H1 (cell line): ENCODE data around the gene KRT32.

Experiments used
- CTCF ChIP-seq, 3 experiments: IDR thresholded peaks; 1 replicate in 2 of 3; 2 replicates in 1 of 3; pipeline versions ENCODE4 v1.5.1 to v1.6.1; 2011; ENCODE audit warnings: low read length in 3 of 3, mild to moderate bottlenecking in 3 of 3, inconsistent platforms in 2 of 3, low read depth in 1 of 3, moderate library complexity in 1 of 3; ENCODE audit not compliant: insufficient read depth in 1 of 3; ENCODE audit errors: control extremely low read depth in 1 of 3
- KDM1A ChIP-seq: fragments of 200-600, 300-600 bp; sonication (generic); IDR thresholded peaks from 2 replicates; pipeline ENCODE4 v1.7.1; 2016; ENCODE audit warnings: mild to moderate bottlenecking, low read length, borderline replicate concordance
- NRF1 ChIP-seq: IDR thresholded peaks from 2 replicates; pipeline ENCODE4 v1.6.1; 2011; ENCODE audit warnings: mild to moderate bottlenecking, low read depth, low read length, improper control_type of control experiment
- POU5F1 ChIP-seq: IDR thresholded peaks from 2 replicates; pipeline ENCODE4 v1.6.1; 2011; ENCODE audit warnings: low read depth, mild to moderate bottlenecking, low read length, moderate library complexity
- RFX5 ChIP-seq: IDR thresholded peaks from 2 replicates; pipeline ENCODE4 v1.6.1; 2011; ENCODE audit warnings: low read depth, low read length, improper control_type of control experiment, borderline replicate concordance
- SIX5 ChIP-seq: IDR thresholded peaks from 2 replicates; pipeline ENCODE4 v1.6.1; 2011; ENCODE audit warnings: mild to moderate bottlenecking, low read depth, low read length

GRCh38 chr17:41475421-41475820 is 8.2 kb upstream of the KRT32 start:
- TF ChIP-seq NRF1: no peak
- TF ChIP-seq RFX5: no peak
- TF ChIP-seq CTCF (IDR thresholded peaks at IDR 0.05; ENCODE audit: control extremely low read depth in 1 of 3, insufficient read depth in 1 of 3, low read depth in 1 of 3, low read length in 3 of 3): no peak
- TF ChIP-seq KDM1A: no peak
- no peak for TF ChIP-seq POU5F1
- no peak for TF ChIP-seq SIX5
